NCI-H187 (cell line): Measurements from ENCODE around the gene TMEM200A.

Source experiments
- DNase-seq, 2 experiments: peaks; one replicate each; lab custom pipeline; 2025; lab: John Stamatoyannopoulos, UW

The TMEM200A gene

GRCh38 chr6:130425537-130425936 is 59.7 kb downstream of the TMEM200A start:
- no peak for DNase-seq

- no peak for DNase-seq
Measured at GRCh38 chr6:130426066-130426721, 60.4 kb downstream of the TMEM200A start.

- peak in 1 of 2 experiments; percentile 25 for DNase-seq
Measured at GRCh38 chr6:130431346-130431852, 65.6 kb downstream of the TMEM200A start.

- no peak for DNase-seq
Measured at GRCh38 chr6:130432838-130433237, 67.0 kb downstream of the TMEM200A start.

GRCh38 chr6:130434174-130434873 is 68.5 kb downstream of the TMEM200A start:
- no peak for DNase-seq

GRCh38 chr6:130435181-130435580 is 69.4 kb downstream of the TMEM200A start:
- no peak for DNase-seq

GRCh38 chr6:130437961-130438360 is 72.1 kb downstream of the TMEM200A start:
- DNase-seq, result no peak

GRCh38 chr6:130447374-130447773 is 81.6 kb downstream of the TMEM200A start:
- DNase-seq, result no peak

GRCh38 chr6:130452336-130452735 is 86.5 kb downstream of the TMEM200A start:
- DNase-seq, result no peak

- no peak for DNase-seq
Measured at GRCh38 chr6:130453230-130453629, 87.4 kb downstream of the TMEM200A start.

GRCh38 chr6:130457605-130458004 is 91.8 kb downstream of the TMEM200A start:
- DNase-seq, result no peak

GRCh38 chr6:130459316-130459715 is 93.5 kb downstream of the TMEM200A start:
- no peak for DNase-seq

- no peak for DNase-seq
Measured at GRCh38 chr6:130460934-130461333, 95.1 kb downstream of the TMEM200A start.

GRCh38 chr6:130466052-130466747 is 100.4 kb downstream of the TMEM200A start:
- no peak for DNase-seq

GRCh38 chr6:130466748-130467061 is 100.9 kb downstream of the TMEM200A start:
- no peak for DNase-seq

- no peak for DNase-seq
Measured at GRCh38 chr6:130467146-130468050, 101.6 kb downstream of the TMEM200A start.

- DNase-seq, result no peak
Measured at GRCh38 chr6:130470766-130471165, 104.9 kb downstream of the TMEM200A start.

- DNase-seq, result no peak
Measured at GRCh38 chr6:130473886-130474285, 108.1 kb downstream of the TMEM200A start.

GRCh38 chr6:130482645-130483390 is 117.0 kb downstream of the TMEM200A start:
- DNase-seq, result no peak

- DNase-seq, result no peak
Measured at GRCh38 chr6:130485870-130486269, 120.1 kb downstream of the TMEM200A start.

GRCh38 chr6:130486417-130486816 is 120.6 kb downstream of the TMEM200A start:
- no peak for DNase-seq
